Lower leg skin (tissue), 3 donors: ENCODE measurements around the gene COG5.

Source experiments
- POLR2A ChIP-seq, 2 donors: fragments of 450-650 bp; IDR thresholded peaks; one replicate each; pipeline ENCODE4 v1.6.1; 2016 to 2017; ENCODE audit warnings: antibody characterized with exemption in 2 of 2, mild to moderate bottlenecking in 1 of 2, moderate library complexity in 1 of 2
- TF ChIP-seq, protein P1 (sequence below), 3 donors: fragments of 450-650 bp; IDR thresholded peaks; one replicate each; pipeline ENCODE4 v1.5.1; 2016; ENCODE audit warnings: antibody characterized with exemption in 3 of 3, mild to moderate bottlenecking in 3 of 3, moderate library complexity in 2 of 3

DNA sequence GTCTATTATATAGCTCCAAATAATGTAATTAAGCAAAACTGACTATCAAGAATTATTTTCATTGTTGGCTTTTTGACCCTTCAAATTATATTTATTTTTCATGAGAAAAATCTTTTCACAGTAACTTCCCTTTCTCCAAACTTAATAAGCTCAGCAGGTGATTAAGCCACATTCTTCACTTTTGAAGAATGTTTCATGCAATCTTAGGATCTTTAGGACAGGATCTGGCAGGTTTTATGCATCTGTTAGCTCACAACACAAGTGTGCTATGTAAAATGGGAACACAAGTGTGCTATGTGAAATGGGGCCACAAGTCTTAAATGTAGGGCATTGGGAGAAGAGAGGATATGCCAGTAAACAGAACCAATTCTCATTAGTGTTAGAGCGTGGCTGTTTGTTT is 42.6 kb upstream of the COG5 start:
- TF ChIP-seq, protein P1, sequence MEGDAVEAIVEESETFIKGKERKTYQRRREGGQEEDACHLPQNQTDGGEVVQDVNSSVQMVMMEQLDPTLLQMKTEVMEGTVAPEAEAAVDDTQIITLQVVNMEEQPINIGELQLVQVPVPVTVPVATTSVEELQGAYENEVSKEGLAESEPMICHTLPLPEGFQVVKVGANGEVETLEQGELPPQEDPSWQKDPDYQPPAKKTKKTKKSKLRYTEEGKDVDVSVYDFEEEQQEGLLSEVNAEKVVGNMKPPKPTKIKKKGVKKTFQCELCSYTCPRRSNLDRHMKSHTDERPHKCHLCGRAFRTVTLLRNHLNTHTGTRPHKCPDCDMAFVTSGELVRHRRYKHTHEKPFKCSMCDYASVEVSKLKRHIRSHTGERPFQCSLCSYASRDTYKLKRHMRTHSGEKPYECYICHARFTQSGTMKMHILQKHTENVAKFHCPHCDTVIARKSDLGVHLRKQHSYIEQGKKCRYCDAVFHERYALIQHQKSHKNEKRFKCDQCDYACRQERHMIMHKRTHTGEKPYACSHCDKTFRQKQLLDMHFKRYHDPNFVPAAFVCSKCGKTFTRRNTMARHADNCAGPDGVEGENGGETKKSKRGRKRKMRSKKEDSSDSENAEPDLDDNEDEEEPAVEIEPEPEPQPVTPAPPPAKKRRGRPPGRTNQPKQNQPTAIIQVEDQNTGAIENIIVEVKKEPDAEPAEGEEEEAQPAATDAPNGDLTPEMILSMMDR (IDR thresholded peaks at IDR 0.05) = no peak
- TF ChIP-seq POLR2A (IDR thresholded peaks at IDR 0.05) = no peak
